GM19240 (cell line): Measurements from ENCODE around the gene POT1.
"Not testable (repeated sequence)": the region's sequence is repeated elsewhere in the genome, so short reads cannot be mapped to it uniquely, and the experiment has no call there.

Experiments used
- DNase-seq: peaks from one replicate; pipeline ENCODE4 v3.0.0; 2011; ENCODE audit warnings: low spot score; ENCODE audit not compliant: insufficient read length

The POT1 gene, protein sequence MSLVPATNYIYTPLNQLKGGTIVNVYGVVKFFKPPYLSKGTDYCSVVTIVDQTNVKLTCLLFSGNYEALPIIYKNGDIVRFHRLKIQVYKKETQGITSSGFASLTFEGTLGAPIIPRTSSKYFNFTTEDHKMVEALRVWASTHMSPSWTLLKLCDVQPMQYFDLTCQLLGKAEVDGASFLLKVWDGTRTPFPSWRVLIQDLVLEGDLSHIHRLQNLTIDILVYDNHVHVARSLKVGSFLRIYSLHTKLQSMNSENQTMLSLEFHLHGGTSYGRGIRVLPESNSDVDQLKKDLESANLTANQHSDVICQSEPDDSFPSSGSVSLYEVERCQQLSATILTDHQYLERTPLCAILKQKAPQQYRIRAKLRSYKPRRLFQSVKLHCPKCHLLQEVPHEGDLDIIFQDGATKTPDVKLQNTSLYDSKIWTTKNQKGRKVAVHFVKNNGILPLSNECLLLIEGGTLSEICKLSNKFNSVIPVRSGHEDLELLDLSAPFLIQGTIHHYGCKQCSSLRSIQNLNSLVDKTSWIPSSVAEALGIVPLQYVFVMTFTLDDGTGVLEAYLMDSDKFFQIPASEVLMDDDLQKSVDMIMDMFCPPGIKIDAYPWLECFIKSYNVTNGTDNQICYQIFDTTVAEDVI

GRCh38 chr7:124929467-124930172, at the start of gene POT1:
TSS of gene POT1 (minus strand) at chr7:124929825. CDS start at chr7:124897173, 32,652 bp downstream.
- peak; percentile 60 for DNase-seq

- DNase-seq, result not testable (repeated sequence)
These were observed 45.5 kb upstream of the POT1 start for GRCh38 chr7:124975131-124975530.

DNA sequence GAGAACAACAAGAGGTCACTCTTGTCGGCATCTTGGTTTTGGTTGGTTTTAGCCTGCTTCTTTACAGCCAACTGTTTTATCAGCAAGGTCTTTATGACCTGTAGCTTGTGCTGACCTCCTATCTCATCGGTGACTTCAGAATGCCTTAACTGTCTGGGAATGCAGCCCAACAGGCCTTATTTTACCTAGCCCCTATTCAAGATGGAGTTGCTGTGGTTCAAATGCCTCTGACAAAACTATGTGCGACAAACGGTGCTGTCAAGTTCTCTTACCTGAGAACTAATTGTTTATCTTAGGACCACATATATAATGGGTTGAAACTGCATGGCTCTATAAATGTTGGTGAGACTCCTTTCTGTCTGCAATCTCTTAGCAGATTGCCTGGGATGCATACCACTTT, 35.9 kb upstream of the POT1 start:
- no peak for DNase-seq

DNA sequence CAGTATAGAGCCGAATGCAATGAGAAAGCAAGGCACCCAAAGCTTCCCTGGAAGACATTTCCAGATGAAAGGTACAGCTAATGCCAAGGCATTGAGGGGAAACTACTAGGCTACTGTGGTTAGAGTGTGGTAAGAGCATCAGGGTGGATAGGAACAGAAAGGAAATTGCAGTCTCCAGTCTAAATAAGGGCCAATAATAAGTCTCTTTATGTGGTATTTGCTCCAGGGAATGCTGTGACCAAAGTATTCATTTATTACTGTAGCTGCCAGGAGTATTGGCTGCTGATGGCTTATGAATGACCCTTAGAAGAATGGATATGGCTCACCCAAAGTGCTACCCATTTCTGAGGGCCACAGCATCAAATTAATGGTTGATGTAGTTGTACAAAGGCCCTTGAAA, 30.1 kb upstream of the POT1 start:
- DNase-seq, result no peak

GRCh38 chr7:124957952-124958351, 28.3 kb upstream of the POT1 start:
- DNase-seq, result not testable (repeated sequence)

GRCh38 chr7:124956160-124956559, 26.5 kb upstream of the POT1 start:
- DNase-seq, result no peak

GRCh38 chr7:124954790-124955189, 25.2 kb upstream of the POT1 start:
- DNase-seq, result no peak

GRCh38 chr7:124945680-124946079, 16.1 kb upstream of the POT1 start:
- DNase-seq, result no peak

DNA sequence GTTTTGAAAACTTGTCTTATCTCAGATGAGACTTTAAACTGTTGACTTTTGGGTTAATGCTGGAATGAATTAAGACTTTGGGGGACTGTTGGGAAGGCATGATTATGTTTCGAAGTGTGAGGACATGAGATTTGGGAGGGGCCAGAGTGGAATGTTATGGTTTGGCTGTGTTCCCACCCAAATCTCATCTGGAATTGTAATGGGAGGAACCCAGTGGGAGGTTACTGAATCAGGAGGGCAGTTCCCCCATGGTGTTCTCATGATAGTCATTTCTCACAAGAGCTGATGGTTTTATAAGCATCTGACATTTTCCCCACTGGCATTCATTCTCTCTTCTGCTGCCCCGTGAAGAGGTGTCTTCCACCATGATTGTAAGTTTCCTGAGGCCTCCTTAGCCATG, 13.8 kb upstream of the POT1 start:
- DNase-seq, result no peak

DNA sequence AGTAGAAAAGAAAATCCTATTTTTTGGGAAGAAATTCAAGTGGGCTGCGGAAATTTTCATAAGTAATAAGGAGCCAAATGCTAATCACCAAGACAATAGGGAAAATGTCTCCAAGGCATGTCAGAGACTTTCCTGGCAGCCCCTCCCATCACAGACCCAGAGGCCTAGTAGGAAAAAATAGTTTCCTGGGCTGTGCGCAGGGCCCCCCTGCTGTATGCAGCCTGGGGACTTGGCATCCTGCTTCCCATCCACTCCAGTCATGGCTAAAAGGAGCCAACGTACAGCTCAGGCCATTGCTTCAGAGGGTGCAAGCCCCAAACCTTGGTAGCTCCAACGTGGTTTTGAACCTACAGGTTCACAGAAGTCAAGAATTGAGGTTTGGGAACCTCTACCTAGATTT, 12.8 kb upstream of the POT1 start:
- DNase-seq, result no peak

DNA sequence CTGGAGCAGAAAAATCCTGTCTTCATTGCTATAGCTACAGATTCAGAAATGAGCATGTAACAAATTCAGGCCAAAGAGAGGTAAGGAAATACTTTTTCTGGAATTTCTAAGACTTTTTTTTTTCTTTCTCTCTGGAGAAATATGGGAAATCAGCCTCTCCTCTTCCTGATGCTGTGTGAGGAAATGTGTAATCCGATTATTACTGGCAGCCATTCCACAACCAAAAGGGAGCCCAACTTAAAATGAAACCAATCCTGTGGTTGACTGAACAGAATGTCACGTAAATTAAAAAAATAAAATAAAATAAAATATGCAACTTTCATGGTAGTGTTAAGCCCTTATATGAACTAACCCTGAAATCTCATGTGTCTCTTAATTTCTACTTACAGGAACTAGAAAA, 10.7 kb upstream of the POT1 start:
- no peak for DNase-seq

DNA sequence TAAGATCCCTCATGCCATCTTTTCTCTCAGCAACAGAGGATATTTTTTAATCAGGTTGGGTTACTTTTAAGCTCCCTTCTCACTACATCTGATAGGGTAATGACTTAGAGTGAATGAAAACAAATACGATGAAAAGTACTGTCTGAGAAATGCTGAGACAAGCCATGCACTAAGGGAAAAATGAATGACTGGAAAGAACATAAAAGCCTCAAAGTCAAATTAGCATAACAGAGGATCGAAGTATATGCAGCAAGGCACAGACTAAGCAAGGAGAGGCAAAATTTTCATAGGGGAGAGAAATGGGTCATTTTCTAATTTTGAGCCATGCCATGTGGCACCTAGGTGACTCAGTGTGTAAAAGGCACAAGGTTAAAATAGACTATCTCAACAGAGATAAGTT, 8.5 kb upstream of the POT1 start:
- DNase-seq, result no peak

- no peak for DNase-seq
These were observed 7.5 kb upstream of the POT1 start for GRCh38 chr7:124937076-124937475.

DNA sequence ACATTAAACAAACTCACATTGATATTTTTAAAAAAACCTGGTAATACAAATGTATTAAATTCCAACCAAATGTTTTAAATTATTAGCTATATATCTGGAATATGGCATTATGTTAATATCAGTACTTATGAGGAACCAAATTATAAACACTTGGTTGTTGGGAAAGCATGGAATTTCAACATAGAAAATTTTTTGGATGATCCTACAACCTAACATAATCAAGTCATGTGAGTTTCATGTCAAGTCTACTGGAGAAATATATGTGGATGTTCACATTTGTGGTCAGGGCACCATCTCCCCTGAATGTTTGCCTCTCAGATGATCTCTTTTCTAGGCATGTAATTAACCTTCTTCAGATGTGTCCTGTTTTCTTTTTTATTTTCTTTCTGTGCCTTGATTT, 5.2 kb upstream of the POT1 start:
- DNase-seq, result no peak

GRCh38 chr7:124930655-124931597, 1.3 kb upstream of the POT1 start:
- DNase-seq, result no peak

DNA sequence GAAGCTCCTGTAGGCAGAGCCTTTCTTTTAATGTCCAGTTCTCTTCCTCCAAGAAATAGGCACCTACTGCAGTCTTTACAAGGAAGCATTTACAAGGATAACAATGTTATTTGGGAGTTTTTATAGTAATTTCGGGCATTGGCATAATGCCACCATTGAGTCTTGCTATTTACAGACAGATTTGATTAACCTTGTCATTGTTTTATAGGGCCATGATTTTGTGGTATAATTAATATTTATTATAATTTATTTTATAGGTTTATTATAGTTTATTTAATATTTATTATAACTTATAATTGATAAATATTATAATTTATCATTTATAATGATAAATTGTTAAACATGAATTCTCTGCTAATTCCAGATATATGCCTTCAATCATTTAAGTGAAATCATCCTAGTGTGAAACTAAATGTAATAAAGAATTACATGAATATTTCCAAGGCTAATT, 573 bp upstream of the POT1 start:
- no peak for DNase-seq

DNA sequence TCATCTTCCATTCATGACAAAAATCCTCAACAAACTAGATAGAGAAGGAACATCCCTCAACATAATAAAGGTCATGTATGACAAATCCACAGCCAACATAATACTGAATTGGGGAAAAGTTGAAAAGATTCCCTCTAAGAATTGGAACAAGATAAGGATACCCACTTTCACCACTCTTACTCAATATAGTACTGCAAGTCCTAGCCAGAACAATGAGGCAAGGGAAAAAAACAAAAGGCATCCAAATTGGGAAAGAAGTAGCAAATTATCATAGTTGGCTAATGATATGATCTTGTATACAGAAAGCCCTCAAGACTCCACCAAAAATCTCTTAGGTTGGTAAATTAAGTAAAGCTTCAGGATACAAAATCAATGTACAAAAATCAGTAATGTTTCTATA, 4.7 kb downstream of the POT1 start:
- DNase-seq, result no peak

- no peak for DNase-seq
These were observed 7.4 kb downstream of the POT1 start for GRCh38 chr7:124922200-124922599.

GRCh38 chr7:124919841-124920240, 9.8 kb downstream of the POT1 start:
- no peak for DNase-seq

- no peak for DNase-seq
These were observed 11.0 kb downstream of the POT1 start for GRCh38 chr7:124918662-124919061.

- no peak for DNase-seq
These were observed 14.4 kb downstream of the POT1 start for GRCh38 chr7:124915242-124915641.
